ENCODE data around the gene CSNK2B.
A peak's percentile ranks its signal among the peaks of the same experiment; 100 is the strongest.

Gene CSNK2B

GRCh38 chr6:31639043-31639442 lies 26.8 kb upstream of the CSNK2B start:
- FAIRE-seq: no peak

- no peak for FAIRE-seq
These were observed 26.4 kb upstream of the CSNK2B start for GRCh38 chr6:31639449-31639861.

GRCh38 chr6:31640612-31641011 lies 25.3 kb upstream of the CSNK2B start:
- FAIRE-seq: no peak

DNA sequence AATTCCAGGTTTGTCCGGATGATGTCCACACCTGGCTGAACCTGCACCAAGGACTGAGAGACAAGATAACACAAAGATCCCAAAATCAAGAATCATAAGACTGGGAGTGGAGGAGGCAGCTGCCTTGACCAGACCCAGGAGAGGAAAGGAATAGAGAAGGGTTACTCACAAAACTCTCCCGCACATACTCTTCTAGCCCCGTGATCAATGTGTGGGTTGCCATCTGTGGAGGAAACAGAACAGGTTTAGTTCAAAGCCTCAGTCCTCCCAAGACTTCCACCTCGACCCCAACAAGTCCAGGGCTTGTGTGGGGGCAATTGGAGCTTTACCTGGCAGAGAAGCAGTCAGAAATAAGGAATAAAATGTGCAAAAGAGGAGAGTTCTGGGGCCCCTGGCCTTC lies 24.5 kb upstream of the CSNK2B start:
- FAIRE-seq: no peak

- no peak for FAIRE-seq
These were observed 22.9 kb upstream of the CSNK2B start for GRCh38 chr6:31642798-31643570.

DNA sequence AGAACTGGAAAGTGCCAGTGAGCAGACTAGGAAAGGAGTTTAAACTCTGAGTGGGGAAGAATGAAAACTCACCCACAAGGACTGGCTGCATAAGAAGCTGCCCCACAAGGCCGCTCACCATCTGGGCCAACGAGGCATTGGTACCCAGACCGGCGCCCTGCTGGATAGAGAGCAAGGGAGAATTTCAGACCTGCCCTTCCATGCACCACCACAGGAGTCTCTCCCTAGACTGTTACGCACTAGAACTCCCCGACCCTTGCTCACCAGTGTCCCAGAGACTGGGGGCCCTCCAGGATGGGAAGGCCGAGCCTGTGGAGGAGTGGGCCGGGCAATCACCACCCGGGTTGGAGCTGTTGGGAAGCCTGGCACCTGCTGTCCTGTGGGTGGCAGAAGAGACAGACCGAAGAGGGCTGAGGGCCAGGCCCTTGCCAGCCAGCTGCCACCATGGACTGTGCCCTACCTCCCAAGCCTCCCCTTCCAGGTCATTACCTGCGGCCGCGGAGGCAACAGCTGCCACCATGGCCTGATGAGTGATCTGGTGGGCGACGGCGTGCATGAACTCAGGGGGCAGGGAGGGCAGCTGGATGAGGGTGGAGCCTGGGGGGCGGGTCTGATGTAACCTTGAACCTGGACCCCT lies 21.9 kb upstream of the CSNK2B start:
- FAIRE-seq: no peak

DNA sequence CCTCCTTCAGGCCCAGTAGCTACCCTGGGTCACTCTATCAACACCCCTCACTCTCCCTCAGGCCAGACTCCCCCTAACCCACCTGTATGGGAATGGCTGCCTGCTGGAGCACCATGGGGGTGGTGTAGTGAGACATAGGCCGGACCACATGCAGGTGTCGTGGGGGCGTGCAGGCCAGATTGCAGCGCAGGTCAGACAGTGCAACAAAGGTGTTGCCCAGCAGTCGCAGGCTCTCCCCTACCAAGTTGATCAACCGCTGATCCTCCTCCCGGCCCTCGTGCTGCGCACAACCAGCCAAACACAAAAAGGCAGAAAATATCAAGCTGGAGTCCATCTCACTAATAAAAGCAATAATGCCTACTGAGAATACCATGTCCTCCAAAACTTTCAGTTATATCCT lies 20.6 kb upstream of the CSNK2B start:
- FAIRE-seq: no peak

- no peak for FAIRE-seq
These were observed 14.2 kb upstream of the CSNK2B start for GRCh38 chr6:31651602-31652191.

DNA sequence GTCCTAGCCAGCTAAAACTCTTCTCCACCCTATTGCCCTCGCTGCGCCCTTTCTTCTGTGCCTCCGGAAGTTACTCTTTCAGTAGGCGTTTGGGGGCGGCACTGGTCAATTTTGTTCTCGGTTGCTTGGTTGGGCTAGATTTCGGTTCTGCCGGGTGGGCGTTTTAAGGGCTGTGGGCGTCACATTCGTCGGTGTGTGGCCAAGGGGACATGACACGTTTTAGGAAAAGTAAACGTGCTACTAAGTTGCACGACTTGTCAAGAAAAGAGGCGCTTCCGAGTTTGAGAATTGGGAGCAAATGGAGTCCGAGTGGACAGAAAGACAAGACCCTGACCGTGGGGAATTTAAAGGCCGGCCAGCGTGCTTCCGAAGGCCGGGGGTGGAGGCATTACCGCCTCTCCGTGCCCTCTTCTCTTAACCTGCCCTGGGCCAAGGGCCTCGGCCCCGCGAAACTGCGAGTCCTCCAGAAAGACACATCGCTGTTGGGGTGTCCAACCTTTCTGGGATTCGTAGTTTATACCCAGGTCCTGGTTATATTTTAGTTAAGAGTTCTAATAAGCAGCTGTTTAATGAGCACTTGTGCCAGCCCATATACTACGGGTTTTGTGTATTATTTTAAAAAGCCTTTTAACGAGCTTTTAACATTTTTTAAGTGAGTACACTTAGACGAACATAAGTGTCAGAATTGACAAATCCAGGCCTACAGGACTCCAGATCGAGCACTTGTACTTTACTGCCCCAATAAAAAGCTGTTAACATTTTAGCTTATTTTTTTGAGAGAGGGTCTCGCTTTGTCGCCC lies 12.8 kb upstream of the CSNK2B start:
- FAIRE-seq: peak; percentile 78

DNA sequence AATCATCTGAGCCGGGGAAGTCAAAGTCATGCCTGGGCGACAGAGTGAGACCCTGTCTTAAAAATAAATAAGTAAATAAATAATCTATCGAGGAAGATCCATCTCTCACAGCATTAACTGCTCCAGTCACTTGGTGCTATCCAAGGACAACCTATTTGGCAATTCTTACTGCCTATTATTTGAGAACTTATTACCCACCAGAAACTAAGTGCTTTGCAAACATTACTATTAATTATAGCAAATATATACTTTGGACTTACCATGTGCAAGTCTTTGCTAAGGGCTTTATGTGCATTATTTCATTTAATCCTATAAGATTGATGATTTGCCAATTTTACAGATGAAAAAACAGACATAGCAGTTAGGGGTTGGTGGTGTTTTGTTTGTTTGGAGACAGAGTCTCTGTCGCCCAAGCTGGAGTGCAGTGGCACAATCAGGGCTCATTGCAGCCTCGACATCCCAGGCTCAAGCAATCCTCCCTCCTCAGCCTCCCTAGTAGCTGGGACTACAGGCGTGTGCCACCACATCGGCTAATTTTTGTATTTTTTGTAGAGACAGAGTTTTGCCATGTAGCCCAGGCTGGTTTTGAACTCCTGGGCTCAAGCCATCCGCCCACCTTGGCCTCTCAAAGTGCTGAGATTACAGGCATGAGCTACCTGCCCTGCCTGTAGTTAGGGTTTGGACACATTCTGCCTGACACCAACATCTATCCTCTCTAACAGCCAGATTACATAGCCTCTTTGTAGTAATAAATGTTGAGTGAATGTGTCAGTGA lies 11.1 kb upstream of the CSNK2B start:
- FAIRE-seq: no peak

DNA sequence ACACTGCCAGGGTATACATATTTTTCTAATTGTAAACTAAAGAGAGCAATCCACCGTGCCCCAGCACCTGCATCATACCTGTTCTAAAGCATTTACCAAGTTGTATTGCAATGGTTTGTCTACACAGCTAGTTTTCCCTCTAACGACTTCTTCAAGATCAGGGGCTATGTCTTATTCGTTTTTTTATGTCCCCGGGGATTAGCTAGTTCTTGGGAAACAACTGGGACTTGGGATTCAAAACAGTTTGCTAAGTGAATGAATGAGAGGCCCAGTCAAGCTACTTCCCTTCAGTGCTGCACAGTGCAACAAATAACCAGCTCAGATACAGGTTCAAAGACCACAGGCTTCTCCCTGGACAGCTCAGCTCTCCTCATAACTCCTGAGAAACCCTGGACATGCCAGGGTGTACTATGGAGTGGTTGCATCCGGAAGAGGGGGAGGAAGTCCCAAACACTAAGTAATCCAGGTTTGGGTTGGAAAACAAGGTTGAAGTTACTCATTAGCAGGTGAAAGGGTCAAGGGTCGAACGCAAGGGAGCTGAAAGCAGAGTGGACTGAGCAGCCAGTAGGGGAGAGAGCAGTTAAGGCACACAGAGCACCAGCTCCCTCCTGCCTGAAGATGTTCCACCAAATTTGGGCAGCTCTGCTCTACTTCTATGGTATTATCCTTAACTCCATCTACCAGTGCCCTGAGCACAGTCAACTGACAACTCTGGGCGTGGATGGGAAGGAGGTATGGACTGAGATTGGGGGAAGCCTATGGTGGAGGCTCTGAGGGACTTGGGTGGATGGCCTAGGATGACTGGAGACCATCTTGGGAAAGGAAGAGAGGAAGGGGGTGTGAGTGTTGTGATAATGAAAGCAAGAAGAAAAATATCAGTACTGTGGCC lies 10.3 kb upstream of the CSNK2B start, which contains the start of gene APOM:
TSS of gene APOM (plus strand) at position 546 of the 889 bp plus-strand sequence. CDS start at position 619, 73 bp downstream.
- FAIRE-seq: no peak

- no peak for FAIRE-seq
These were observed 8.3 kb upstream of the CSNK2B start for GRCh38 chr6:31657406-31658157.

DNA sequence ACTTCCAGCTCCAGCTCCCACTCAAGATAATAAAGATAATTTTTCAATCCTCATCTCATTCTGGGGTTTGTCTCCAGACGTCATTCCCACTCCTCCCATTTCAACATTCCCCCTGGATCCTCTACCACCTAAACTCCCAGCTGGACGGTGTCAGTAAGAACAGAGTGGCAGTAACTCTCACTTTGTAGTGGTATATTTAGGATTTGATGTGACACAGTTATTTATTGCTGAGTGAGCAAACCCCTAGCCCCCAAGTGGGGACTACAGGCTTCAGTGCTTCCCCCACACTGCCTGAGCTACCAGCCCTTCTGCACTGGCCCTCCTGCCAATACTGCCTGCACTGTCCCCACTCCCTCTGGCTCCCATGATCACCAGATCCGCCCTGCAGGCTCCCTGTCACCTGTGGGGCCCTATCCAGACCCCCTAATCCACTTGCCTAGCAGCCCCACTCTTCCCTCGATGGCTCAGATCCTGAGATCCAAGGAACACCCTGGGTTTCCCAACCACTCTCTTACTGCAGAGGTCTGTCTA lies 7.7 kb upstream of the CSNK2B start:
- no peak for FAIRE-seq

- FAIRE-seq: no peak
These were observed 6.8 kb upstream of the CSNK2B start for GRCh38 chr6:31658983-31659648.

- FAIRE-seq: no peak
These were observed 6.1 kb upstream of the CSNK2B start for GRCh38 chr6:31659649-31660380.

GRCh38 chr6:31660381-31661261 lies 5.3 kb upstream of the CSNK2B start, which contains the start of gene C6orf47:
TSS of gene C6orf47 (minus strand) at chr6:31660778. CDS start at chr6:31659947, 831 bp downstream.
- FAIRE-seq: no peak

GRCh38 chr6:31661262-31662123 lies 4.4 kb upstream of the CSNK2B start:
- FAIRE-seq: no peak
